Ishikawa (cell line): Measurements from ENCODE around the gene C2CD4D.

Experiments used
- RAD21 ChIP-seq: IDR thresholded peaks from 2 replicates; pipeline ENCODE4 v1.6.1; 2012; ENCODE audit warnings: low read depth
- TF ChIP-seq, protein P1 (sequence below): IDR thresholded peaks from 2 replicates; pipeline ENCODE4 v1.6.1; 2012; ENCODE audit warnings: low read depth, mild to moderate bottlenecking

DNA sequence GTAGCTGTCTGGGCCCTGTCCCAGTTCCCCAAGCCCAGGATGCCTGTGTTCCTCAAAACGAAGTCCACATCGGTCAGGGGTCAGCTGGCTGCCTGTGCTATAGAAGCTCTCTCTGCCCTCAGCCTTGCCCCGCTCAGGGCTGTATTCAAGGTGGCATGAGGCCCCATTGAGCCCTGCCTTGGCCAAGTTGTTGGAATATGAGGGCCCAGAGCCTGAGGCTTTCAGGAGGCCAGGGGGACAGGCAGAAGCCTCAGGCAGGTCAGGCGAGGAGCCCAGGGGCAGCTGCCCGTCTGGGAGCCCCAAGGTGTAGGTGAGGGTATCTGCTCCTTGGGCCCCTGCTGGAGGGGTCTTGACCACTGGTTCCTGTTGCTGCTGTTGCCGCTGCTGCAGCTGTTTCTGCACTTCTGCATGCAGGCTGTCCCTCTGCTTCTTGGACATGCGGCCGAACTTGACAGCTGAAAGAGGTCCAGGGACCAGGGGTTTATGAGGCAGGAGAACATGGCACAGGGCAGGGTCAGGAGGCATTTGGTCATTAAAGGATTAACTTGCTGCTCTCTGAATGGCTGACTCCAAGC, 24.6 kb downstream of the C2CD4D start:
- TF ChIP-seq, protein P1, sequence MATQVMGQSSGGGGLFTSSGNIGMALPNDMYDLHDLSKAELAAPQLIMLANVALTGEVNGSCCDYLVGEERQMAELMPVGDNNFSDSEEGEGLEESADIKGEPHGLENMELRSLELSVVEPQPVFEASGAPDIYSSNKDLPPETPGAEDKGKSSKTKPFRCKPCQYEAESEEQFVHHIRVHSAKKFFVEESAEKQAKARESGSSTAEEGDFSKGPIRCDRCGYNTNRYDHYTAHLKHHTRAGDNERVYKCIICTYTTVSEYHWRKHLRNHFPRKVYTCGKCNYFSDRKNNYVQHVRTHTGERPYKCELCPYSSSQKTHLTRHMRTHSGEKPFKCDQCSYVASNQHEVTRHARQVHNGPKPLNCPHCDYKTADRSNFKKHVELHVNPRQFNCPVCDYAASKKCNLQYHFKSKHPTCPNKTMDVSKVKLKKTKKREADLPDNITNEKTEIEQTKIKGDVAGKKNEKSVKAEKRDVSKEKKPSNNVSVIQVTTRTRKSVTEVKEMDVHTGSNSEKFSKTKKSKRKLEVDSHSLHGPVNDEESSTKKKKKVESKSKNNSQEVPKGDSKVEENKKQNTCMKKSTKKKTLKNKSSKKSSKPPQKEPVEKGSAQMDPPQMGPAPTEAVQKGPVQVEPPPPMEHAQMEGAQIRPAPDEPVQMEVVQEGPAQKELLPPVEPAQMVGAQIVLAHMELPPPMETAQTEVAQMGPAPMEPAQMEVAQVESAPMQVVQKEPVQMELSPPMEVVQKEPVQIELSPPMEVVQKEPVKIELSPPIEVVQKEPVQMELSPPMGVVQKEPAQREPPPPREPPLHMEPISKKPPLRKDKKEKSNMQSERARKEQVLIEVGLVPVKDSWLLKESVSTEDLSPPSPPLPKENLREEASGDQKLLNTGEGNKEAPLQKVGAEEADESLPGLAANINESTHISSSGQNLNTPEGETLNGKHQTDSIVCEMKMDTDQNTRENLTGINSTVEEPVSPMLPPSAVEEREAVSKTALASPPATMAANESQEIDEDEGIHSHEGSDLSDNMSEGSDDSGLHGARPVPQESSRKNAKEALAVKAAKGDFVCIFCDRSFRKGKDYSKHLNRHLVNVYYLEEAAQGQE = no peak
- no peak for TF ChIP-seq RAD21
